SU-DHL-6 (cell line): ENCODE data around the gene GRID1.
"Not testable (repeated sequence)": the region's sequence is repeated elsewhere in the genome, so short reads cannot be mapped to it uniquely, and the experiment has no call there.

Experiments used
- H2AFZ ChIP-seq: fragments of 200-600 bp; sonication (generic); 2 replicates; pipeline ENCODE4 v1.6.1; 2014; ENCODE audit warnings: low read depth, mild to moderate bottlenecking, moderate library complexity, mixed read lengths, antibody characterized with exemption, low read length; ENCODE audit not compliant: severe bottlenecking
- H3F3A ChIP-seq: fragments of 200-600 bp; shearing (Covaris generic); 2 replicates; pipeline ENCODE4 v1.6.0; 2016; ENCODE audit warnings: antibody characterized with exemption, mild to moderate bottlenecking; ENCODE audit not compliant: insufficient read depth
- H3K27ac ChIP-seq: fragments of 200-600 bp; sonication (generic); 2 replicates; pipeline ENCODE4 v1.5.1; 2016; ENCODE audit warnings: low read depth, mild to moderate bottlenecking, low read length, moderate library complexity, mixed read lengths
- H3K27me3 ChIP-seq: fragments of 200-600 bp; sonication (generic), shearing (Covaris generic); 2 replicates; pipeline ENCODE4 v1.6.0; 2014; ENCODE audit warnings: mild to moderate bottlenecking, low read length
- H3K36me3 ChIP-seq: fragments of 200-600 bp; sonication (generic); 2 replicates; pipeline ENCODE4 v1.6.1; 2014; ENCODE audit warnings: mild to moderate bottlenecking, low read length, mixed read lengths
- H3K4me2 ChIP-seq: fragments of 300-600, 200-600 bp; shearing (Covaris generic), sonication (generic); 2 replicates; pipeline ENCODE4 v1.6.0; 2014; ENCODE audit warnings: low read length, low read depth, mild to moderate bottlenecking; ENCODE audit not compliant: poor library complexity, severe bottlenecking
- H3K4me3 ChIP-seq: fragments of 200-600 bp; sonication (generic); 2 replicates; pipeline ENCODE4 v1.5.1; 2014; ENCODE audit warnings: antibody characterized with exemption, low read length, mild to moderate bottlenecking, mixed read lengths; ENCODE audit not compliant: insufficient read depth, poor library complexity, severe bottlenecking
- H3K79me2 ChIP-seq: fragments of 200-600 bp; sonication (generic); 2 replicates; pipeline ENCODE4 v1.6.1; 2014; ENCODE audit warnings: mild to moderate bottlenecking, low read length, moderate library complexity; ENCODE audit not compliant: insufficient read depth
- H3K9ac ChIP-seq: fragments of 200-600 bp; sonication (generic); 2 replicates; pipeline ENCODE4 v1.7.0; 2014; ENCODE audit warnings: mild to moderate bottlenecking, low read length
- H3K9me2 ChIP-seq: fragments of 200-600 bp; sonication (generic); replicated peaks from 2 replicates; pipeline ENCODE4 v1.6.1; 2014; ENCODE audit warnings: low read length; ENCODE audit not compliant: insufficient read depth
- H3K9me3 ChIP-seq: fragments of 200-600 bp; sonication (generic); 2 replicates; pipeline ENCODE4 v1.6.1; 2014; ENCODE audit warnings: low read length, mixed read lengths; ENCODE audit not compliant: insufficient read depth
- H4K20me1 ChIP-seq: fragments of 200-600 bp; sonication (generic); 2 replicates; pipeline ENCODE4 v1.6.1; 2014; ENCODE audit warnings: low read depth, mild to moderate bottlenecking, antibody characterized with exemption, low read length, moderate library complexity, mixed read lengths
- EZH2phosphoT487 ChIP-seq: fragments of 200-600 bp; sonication (generic), shearing (Covaris generic); conservative IDR thresholded peaks from 2 replicates; pipeline ENCODE4 v1.6.1; 2018; ENCODE audit warnings: mild to moderate bottlenecking, antibody characterized with exemption, low read length, moderate library complexity, mixed read lengths
- TF ChIP-seq, protein P1 (sequence below): fragments of 200-600 bp; sonication (generic); IDR thresholded peaks from one replicate; pipeline ENCODE4 v1.5.1; 2017; ENCODE audit warnings: antibody characterized with exemption, mild to moderate bottlenecking, low read length, moderate library complexity; ENCODE audit not compliant: insufficient read depth, poor library complexity, severe bottlenecking

GRID1 gene

DNA sequence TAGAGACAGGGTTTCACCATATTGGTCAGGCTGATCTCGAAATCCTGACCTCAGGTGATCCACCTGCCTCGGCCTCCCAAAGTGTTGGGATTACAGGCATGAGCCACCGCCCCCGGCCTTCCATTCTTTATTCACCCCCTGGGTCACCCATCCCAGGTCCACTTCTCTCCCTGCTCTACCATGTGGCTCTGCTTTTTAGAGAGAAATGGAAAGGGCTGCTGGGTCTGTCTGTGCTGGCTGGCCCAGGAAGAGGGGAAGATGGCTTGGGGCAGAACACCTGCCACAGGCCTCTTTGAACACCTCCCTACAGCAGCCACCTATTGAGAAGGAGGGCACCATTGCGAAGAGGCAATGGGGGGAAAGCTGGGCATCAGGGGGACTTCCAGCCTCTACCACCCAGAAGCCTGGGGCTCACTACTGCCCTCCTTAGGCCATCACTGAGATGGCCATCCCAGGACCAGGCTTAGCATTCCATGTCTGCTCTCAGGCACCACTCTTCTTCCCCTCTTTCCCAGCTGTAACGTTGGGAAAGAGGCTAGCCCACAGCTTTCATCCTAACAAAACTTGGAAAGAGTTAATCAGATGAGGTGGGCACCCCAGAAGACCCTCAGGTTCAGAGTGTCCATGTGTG is 256.3 kb downstream of the GRID1 start:
- no peaks in the 10 kb centered on the region for H3K79me2 ChIP-seq
- no peaks in the 10 kb centered on the region for H3K9me2 ChIP-seq
- no peak overlapping the region for H2AFZ ChIP-seq
- no peaks in the 10 kb centered on the region for H3F3A ChIP-seq
- no peaks in the 10 kb centered on the region for H3K9me3 ChIP-seq
- no peak overlapping the region for H3K4me3 ChIP-seq
- H3K4me2 ChIP-seq, result no peak overlapping the region
- H4K20me1 ChIP-seq, result no peaks in the 10 kb centered on the region
- TF ChIP-seq, protein P1, sequence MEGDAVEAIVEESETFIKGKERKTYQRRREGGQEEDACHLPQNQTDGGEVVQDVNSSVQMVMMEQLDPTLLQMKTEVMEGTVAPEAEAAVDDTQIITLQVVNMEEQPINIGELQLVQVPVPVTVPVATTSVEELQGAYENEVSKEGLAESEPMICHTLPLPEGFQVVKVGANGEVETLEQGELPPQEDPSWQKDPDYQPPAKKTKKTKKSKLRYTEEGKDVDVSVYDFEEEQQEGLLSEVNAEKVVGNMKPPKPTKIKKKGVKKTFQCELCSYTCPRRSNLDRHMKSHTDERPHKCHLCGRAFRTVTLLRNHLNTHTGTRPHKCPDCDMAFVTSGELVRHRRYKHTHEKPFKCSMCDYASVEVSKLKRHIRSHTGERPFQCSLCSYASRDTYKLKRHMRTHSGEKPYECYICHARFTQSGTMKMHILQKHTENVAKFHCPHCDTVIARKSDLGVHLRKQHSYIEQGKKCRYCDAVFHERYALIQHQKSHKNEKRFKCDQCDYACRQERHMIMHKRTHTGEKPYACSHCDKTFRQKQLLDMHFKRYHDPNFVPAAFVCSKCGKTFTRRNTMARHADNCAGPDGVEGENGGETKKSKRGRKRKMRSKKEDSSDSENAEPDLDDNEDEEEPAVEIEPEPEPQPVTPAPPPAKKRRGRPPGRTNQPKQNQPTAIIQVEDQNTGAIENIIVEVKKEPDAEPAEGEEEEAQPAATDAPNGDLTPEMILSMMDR, result no peak
- TF ChIP-seq EZH2phosphoT487, result no peak
- H3K27ac ChIP-seq, result no peak overlapping the region
- no peaks in the 10 kb centered on the region for H3K36me3 ChIP-seq
- no peak overlapping the region for H3K9ac ChIP-seq
- no peaks in the 10 kb centered on the region for H3K27me3 ChIP-seq

DNA sequence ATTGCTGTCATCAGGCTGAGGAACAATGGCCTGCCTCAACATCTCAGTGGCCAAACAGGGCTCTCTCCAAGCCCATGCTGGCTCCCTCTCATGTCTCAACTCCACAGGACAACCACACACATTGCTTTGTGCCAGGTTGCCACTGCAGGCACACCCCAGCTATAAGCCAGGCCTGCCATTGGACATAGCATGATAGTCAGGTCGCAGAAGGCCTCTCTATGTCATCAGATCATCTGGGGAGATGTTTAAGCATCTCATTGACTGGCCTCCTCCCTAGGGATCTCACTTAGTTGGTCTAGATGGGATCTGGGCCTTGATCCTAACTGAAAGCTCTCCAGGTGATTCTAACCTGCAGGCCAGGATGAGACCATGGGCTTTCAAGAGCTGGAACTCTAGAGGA is 257.2 kb downstream of the GRID1 start:
- Histone ChIP-seq H3K27me3 (no peaks in the 10 kb centered on the region), H3K36me3 (no peaks in the 10 kb centered on the region), H3F3A (no peaks in the 10 kb centered on the region), H4K20me1 (no peaks in the 10 kb centered on the region), H3K4me3 (no peak overlapping the region), H3K79me2 (no peaks in the 10 kb centered on the region), H3K27ac (no peak overlapping the region), H2AFZ (no peak overlapping the region), H3K4me2 (no peak overlapping the region), H3K9ac (no peak overlapping the region), H3K9me3 (no peaks in the 10 kb centered on the region), H3K9me2 (no peaks in the 10 kb centered on the region)
- TF ChIP-seq, protein P1, result no peak
- no peak for TF ChIP-seq EZH2phosphoT487

DNA sequence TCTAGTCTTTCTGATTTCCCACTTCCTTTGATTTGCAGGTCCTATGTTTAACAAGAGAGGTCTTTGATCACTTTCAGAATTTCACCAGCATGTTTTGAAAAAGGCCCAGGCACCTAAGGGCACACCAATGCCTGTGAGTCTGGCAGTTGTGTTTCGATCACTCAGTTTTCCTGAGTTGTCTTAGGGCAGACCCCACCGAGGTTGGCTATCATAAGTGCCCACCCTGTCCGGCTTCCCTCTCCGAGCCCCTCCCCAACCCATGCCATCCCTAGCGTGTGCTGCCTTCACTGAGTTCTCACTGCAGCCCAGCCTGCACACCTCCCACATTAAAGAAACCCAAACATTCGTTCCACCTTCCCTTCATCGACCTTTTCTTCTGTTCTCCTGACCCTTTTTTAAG is 257.9 kb downstream of the GRID1 start:
- Histone ChIP-seq H3F3A (no peaks in the 10 kb centered on the region), H2AFZ (no peak overlapping the region), H3K79me2 (no peaks in the 10 kb centered on the region), H3K9me2 (no peaks in the 10 kb centered on the region), H3K9me3 (no peaks in the 10 kb centered on the region), H4K20me1 (no peaks in the 10 kb centered on the region), H3K27ac (no peak overlapping the region), H3K4me3 (no peak overlapping the region), H3K9ac (no peak overlapping the region), H3K27me3 (no peaks in the 10 kb centered on the region), H3K4me2 (no peak overlapping the region), H3K36me3 (no peaks in the 10 kb centered on the region)
- TF ChIP-seq, protein P1, result no peak
- TF ChIP-seq EZH2phosphoT487, result no peak

DNA sequence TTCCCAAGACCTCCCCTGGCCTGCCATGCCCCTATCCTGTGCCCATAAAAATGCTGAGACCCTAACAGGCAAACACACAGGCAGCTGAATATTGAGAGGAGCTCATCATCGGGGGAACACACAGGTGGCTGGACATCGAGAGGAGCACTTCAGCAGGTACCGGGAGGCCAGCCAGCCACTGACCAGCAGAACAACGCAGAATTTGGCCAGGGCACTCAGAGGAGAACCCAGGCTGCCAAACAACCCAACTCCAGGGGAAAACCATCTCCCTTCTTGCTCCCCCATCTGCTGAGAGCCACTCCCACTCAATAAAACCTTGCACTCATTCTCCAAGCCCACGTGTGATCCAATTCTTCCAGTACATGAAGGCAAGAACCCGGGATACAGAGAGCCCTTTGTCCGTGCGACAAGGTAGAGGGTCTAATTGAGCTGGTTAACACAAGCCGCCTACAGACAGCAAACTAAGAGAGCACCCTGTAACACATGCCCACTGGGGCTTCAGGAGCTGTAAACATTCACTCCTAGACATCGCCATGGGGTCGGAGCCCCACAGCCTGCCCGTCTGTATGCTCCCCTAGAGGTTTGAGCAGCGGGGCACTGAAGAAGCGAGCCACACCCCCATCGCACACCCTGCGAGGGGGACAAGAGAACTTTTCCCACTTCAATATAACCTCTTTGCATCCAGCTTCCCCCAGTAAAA is 258.8 kb downstream of the GRID1 start:
- H4K20me1 ChIP-seq, H3K9me2 ChIP-seq: not testable (repeated sequence)

More for the DNA sequence above, 258.8 kb downstream of the GRID1 start:
- not testable (repeated sequence) for H3K36me3 ChIP-seq, H3K9ac ChIP-seq, H2AFZ ChIP-seq, H3K9me3 ChIP-seq, H3K27ac ChIP-seq, H3K79me2 ChIP-seq, H3F3A ChIP-seq, H3K4me3 ChIP-seq, H3K27me3 ChIP-seq, H3K4me2 ChIP-seq
